Transverse colon (tissue), 4 donors: Measurements from ENCODE around the gene RXRG.

Source experiments
- POLR2A ChIP-seq: fragments of 450-650 bp; IDR thresholded peaks from one replicate; pipeline ENCODE4 v1.6.1; 2016; ENCODE audit warnings: antibody characterized with exemption, mild to moderate bottlenecking, moderate library complexity
- POLR2AphosphoS5 ChIP-seq, 3 donors: sonication (generic); formaldehyde crosslinking; IDR thresholded peaks; one replicate each; pipeline ENCODE4 v1.6.1; 2016; ENCODE audit warnings: antibody characterized with exemption in 3 of 3
- TF ChIP-seq, protein P1 (sequence below), 5 experiments: fragments of 200-600 bp in 3 of 5; fragments of 450-650 bp in 2 of 5; sonication (generic) in 3 of 5; IDR thresholded peaks; 1 replicate in 2 of 5; 2 replicates in 3 of 5; pipeline ENCODE4 v1.5.1; 2016 to 2017; ENCODE audit warnings: antibody characterized with exemption in 5 of 5, inconsistent platforms in 3 of 5, mild to moderate bottlenecking in 2 of 5, moderate library complexity in 1 of 5

- TF ChIP-seq, protein P1, sequence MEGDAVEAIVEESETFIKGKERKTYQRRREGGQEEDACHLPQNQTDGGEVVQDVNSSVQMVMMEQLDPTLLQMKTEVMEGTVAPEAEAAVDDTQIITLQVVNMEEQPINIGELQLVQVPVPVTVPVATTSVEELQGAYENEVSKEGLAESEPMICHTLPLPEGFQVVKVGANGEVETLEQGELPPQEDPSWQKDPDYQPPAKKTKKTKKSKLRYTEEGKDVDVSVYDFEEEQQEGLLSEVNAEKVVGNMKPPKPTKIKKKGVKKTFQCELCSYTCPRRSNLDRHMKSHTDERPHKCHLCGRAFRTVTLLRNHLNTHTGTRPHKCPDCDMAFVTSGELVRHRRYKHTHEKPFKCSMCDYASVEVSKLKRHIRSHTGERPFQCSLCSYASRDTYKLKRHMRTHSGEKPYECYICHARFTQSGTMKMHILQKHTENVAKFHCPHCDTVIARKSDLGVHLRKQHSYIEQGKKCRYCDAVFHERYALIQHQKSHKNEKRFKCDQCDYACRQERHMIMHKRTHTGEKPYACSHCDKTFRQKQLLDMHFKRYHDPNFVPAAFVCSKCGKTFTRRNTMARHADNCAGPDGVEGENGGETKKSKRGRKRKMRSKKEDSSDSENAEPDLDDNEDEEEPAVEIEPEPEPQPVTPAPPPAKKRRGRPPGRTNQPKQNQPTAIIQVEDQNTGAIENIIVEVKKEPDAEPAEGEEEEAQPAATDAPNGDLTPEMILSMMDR (IDR thresholded peaks at IDR 0.05): no peak
- TF ChIP-seq POLR2A (no peak), POLR2AphosphoS5 (IDR thresholded peaks at IDR 0.05) (no peak)
These were observed 37.0 kb upstream of the RXRG start for GRCh38 chr1:165481820-165482532.
